GM12891 (cell line): Measurements from ENCODE around the gene ARF4.

Source experiments
- DNase-seq: peaks from one replicate; pipeline ENCODE4 v3.0.0; 2011; ENCODE audit warnings: low spot score; ENCODE audit not compliant: insufficient read length
- FAIRE-seq: peaks from 2 replicates; lab custom pipeline; 2011; peaks lifted over from hg19 to GRCh38; lab: Jason Lieb, UNC
- PAX5 ChIP-seq: IDR thresholded peaks from 2 replicates; pipeline ENCODE4 v1.6.1; 2011; ENCODE audit warnings: low read length, moderate library complexity, mild to moderate bottlenecking; ENCODE audit not compliant: insufficient read depth, severe bottlenecking
- POLR2A ChIP-seq: IDR thresholded peaks from 2 replicates; pipeline ENCODE4 v1.6.1; 2011; ENCODE audit warnings: low read depth, low read length, control low read depth
- POLR2AphosphoS5 ChIP-seq: IDR thresholded peaks from 2 replicates; pipeline ENCODE4 v1.6.1; 2011; ENCODE audit warnings: low read depth, low read length, control low read depth
- POU2F2 ChIP-seq: IDR thresholded peaks from 2 replicates; pipeline ENCODE4 v1.6.1; 2011; ENCODE audit warnings: low read depth, mild to moderate bottlenecking, control low read depth, low read length, moderate library complexity
- SPI1 ChIP-seq: IDR thresholded peaks from 2 replicates; pipeline ENCODE4 v1.6.1; 2011; ENCODE audit warnings: low read depth, low read length, control low read depth
- TAF1 ChIP-seq: IDR thresholded peaks from 2 replicates; pipeline ENCODE4 v1.6.1; 2011; ENCODE audit warnings: low read depth, low read length, control low read depth

ARF4 gene

DNA sequence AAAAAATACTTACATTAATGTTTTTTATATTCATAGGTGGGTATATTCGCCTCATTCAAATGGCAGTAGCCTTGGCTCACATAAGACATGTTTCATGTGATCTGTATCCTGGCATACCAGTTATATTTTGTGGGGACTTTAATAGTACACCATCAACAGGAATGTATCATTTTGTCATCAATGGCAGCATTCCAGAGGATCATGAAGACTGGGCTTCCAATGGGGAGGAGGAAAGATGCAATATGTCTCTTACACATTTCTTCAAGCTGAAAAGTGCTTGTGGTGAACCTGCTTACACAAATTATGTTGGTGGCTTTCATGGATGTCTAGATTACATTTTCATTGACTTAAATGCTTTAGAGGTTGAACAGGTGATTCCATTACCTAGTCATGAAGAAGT, 37.6 kb downstream of the ARF4 start:
- no peak for FAIRE-seq
- TF ChIP-seq TAF1 (no peak), SPI1 (no peak), POU2F2 (no peak), POLR2AphosphoS5 (no peak), POLR2A (no peak), PAX5 (no peak)

DNA sequence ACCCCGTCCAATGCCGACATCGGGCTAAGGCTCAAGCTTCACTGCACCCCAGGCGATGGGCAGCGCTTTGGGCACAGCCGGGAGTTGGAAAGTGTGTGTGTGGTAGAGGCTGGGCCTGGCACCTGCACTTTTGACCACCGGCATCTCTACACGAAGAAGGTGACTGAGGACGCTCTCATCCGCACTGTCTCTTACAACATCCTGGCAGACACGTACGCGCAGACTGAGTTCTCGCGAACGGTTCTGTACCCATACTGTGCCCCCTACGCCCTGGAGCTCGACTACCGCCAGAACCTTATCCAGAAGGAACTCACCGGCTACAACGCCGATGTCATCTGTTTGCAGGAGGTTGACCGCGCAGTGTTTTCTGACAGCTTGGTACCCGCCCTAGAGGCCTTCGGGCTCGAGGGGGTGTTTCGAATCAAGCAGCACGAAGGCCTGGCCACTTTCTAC, 40.0 kb downstream of the ARF4 start:
- peak; percentile 40; the same call in 1 of the 2 replicates for TF ChIP-seq POLR2A
- peak; percentile 63 for TF ChIP-seq POLR2AphosphoS5
- TF ChIP-seq SPI1: no peak
- peak; percentile 75 for FAIRE-seq
- DNase-seq: peak; percentile 23

More for the DNA sequence above, 37.6 kb downstream of the ARF4 start:
- no peak for DNase-seq

DNA sequence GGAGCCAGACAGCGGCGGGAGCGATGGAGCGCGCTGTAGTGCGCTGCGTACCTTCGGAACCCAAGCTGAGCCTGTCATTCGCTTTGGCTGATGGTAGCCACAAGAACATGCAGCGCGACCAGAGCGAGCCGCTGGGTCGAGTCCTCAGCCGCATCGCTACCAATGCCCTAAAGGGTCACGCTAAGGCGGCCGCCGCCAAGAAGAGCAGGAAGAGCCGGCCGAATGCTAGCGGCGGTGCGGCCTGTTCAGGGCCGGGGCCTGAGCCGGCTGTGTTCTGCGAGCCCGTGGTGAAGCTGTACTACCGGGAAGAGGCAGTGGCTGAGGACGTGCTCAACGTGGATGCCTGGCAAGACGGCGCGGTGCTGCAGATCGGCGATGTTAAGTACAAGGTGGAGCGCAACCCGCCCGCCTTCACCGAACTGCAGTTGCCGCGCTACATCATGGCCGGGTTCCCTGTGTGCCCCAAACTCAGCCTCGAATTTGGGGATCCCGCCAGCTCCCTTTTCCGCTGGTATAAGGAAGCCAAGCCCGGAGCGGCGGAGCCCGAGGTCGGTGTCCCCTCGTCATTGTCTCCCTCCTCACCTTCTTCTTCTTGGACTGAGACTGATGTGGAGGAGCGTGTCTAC, 40.6 kb downstream of the ARF4 start:
- DNase-seq: no peak
- no peak; the same call in 1 of the 2 replicates for TF ChIP-seq POU2F2
- no peak for TF ChIP-seq POLR2AphosphoS5
- FAIRE-seq: peak; percentile 60

DNA sequence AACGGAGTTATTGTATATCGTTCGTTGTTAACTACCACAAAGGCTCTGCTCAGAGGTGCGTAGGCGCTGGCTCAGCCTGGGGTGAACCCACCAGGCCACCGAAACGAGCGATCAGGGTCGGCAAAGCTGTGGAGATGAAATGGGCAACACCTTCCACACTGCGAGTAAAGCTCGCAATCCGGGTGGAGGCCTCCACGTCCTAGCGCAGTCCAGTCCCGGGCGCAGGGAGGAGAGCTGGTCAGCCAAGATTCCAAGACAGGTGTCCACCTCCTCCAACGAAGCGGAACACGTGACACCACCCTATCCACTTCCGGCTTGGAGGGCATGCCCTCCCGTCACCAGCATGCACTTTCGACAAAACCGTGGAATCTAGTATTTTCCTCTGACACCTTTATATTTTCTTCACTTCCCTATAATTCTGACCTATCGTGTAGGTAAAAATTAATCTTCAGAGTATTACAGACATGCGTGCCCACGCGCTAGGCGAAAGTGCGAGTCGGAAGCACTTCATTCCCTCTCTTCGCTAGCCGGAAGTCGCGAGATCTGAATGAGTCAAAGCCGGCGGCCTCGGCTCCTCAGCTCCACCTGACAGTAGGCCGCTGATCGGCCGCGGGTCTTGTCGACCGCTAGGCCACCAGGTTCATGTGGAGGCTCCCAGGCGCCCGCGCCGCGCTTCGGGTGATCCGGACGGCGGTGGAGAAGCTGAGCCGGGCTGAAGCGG, 41.2 kb downstream of the ARF4 start, which contains the start of gene PDE12:
Gene PDE12, plus strand, starts transcription at position 537 of the 721 bp plus-strand sequence. Its CDS starts 106 bp downstream, at position 643.
- no peak for TF ChIP-seq SPI1
- TF ChIP-seq POLR2AphosphoS5: peak; percentile 95
- TF ChIP-seq POU2F2: peak; percentile 73
- TF ChIP-seq PAX5: peak; percentile 4
- TF ChIP-seq TAF1: peak; percentile 89
- peak; percentile 97 for TF ChIP-seq POLR2A
- DNase-seq (peak; percentile 67), FAIRE-seq (peak; percentile 96)

DNA sequence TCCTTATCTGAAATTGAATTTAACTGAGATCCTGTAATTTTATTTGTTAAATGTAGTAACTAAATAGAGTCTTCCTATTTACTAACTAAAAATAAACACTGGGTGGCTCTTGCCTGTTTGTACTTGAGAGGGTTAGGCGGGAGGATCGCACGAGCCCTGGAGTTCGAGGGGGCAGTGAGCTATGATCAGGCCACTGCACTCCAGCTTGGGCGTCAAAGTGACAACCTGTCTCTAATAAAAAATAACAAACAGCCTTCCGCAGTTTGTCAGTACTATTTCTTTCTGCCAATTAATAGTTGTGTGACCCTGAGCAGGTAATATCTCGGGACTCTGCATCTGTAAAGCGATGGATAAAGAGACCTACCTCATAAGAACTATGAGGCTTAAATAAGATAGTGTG, 41.8 kb downstream of the ARF4 start:
- DNase-seq (peak; percentile 8), FAIRE-seq (no peak)
- TF ChIP-seq SPI1 (no peak), POU2F2 (no peak), POLR2AphosphoS5 (no peak), PAX5 (no peak), TAF1 (no peak), POLR2A (no peak)

DNA sequence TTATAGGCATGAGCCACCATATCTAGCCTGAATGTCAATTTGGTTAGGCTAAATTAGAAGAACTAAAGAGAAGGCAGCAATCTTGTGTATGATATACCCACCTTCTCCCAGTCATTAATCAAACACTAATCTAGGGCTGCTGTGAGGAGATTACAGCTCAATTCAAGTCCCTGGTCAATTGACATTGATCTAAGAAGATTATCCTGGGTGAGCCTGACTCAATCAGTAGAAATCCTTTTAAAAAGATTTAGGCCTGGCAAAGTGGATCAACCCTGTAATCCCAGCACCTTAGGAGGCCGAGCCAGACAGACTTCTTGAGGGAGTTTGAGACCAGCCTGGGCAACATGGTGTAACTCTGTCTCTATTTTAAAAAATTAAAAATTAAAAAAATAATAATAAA, 50.5 kb downstream of the ARF4 start:
- no peak for FAIRE-seq
- DNase-seq: no peak
- no peak for TF ChIP-seq TAF1

DNA sequence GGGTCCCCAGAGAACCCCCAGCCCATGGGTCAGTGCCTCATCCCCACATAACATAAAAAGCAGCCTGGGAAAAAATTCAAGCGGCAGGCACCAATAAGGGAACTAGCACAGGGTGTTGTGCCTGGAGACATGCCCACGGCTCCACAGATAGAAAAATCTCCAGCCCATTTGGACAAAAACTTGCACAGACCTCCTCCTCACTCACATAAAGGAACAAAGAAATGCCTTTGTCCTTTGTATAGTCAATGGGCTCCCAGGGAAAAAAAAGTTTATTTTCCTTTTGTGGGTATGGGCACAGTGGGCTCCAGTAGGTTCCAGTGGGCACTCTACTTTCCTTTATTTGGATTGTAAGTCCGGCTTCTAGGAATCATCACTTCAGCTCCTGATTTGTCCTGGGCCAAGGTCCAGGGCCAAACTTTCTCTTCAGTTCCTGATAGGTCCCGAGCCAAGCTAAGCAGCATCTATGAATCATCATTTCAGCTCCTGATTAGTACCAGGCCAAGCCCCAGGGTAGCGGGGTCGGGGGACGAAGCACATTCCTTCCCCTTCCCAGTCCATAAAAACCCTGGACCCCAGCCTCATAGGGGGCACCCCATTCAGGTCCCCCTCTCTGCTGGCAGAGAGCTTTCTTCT, 51.4 kb downstream of the ARF4 start:
- DNase-seq (no peak), FAIRE-seq (no peak)
- TF ChIP-seq PAX5: no peak
- TF ChIP-seq TAF1: no peak
- no peak for TF ChIP-seq POLR2A
- TF ChIP-seq POLR2AphosphoS5: no peak
- TF ChIP-seq SPI1: no peak
- TF ChIP-seq POU2F2: no peak

DNA sequence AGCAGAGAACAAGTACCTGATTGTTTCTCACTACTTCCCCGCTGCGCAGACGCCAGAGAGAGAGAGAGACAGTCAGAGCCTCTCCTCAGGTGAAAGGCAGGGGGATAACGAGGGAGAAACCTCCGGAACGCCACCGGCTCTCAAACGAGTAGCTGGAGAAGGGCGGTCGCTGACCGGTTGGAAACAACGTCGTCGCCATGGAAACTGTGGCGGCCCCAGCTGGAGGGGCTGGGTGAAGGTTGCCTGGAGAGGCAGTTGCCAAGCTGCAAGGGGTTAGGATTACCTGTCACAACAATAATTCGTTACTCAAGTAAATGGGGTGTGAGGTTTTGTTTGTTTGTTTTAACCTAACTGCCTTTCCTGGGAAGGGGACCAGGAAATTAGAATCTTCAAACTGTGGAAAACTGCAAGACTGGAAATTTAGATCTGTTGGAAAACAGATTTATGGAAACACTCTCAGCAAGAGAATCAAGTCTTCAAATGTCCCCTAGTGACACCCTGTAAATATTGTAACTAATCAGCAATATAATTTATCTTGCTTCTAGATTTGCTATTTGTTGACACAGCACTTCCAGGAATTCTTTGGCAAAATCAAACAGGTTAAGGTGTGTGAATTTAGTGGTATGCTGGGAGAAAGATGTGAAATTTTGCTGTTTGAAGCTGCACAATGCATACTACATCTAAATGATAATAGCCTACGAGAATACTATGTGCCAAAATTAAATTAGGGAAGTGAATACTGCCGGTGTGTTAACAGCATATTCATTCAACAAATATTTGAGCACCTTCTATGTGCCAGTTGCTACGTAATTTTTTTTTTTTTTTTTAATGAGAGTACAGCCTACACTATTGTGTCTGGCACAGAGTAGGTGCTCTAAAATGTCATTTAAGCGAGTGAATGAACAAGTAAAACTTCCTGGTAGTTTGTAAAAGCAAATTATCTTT, 52.7 kb downstream of the ARF4 start, which contains the start of gene DNAH12:
Gene DNAH12, minus strand, starts transcription at position 164 of the 945 bp plus-strand sequence. CDS start 1,474 bp downstream, outside the sequence.
- peak; percentile 77 for FAIRE-seq
- peak; percentile 23 for DNase-seq
- TF ChIP-seq PAX5: no peak
- peak; percentile 73 for TF ChIP-seq SPI1

DNA sequence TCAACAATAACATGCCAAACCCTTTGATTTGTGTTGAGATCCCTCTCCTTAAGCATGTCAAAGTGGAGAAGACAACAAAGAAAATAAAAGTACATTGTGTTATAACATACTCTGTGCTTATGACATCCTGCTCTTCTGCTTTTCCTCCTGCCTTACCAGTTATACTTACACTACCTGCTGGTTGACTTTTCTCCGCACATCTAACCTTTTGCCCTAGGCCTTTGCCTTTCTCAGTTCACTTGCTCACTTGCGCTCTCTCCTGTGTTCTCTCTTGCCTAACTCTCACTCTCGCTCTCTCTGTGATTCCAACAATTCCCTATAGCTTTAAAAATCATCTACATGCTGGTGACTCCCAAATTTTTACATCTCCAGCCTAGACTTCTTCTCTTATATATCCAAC, 58.7 kb downstream of the ARF4 start:
- no peak for TF ChIP-seq POLR2A
- no peak for TF ChIP-seq PAX5
- no peak for TF ChIP-seq POLR2AphosphoS5
- no peak for TF ChIP-seq TAF1
- TF ChIP-seq SPI1: no peak
- TF ChIP-seq POU2F2: no peak
- no peak for DNase-seq
- no peak for FAIRE-seq
